GM19397 (cell line): ENCODE measurements around the gene TP53TG5.

Experiments
- ATAC-seq: cut with Tn5 transposase; IDR thresholded peaks from one replicate; pipeline ENCODE4 v1.9.1; 2021; ENCODE audit warnings: mild to moderate bottlenecking, moderate library complexity; ENCODE audit not compliant: unreplicated experiment

The TP53TG5 gene

GRCh38 chr20:45378191-45378590 is at the start of gene TP53TG5:
TSS of gene TP53TG5 (minus strand) at chr20:45378325. CDS start at chr20:45378236, 89 bp downstream.
- no peak for ATAC-seq

DNA sequence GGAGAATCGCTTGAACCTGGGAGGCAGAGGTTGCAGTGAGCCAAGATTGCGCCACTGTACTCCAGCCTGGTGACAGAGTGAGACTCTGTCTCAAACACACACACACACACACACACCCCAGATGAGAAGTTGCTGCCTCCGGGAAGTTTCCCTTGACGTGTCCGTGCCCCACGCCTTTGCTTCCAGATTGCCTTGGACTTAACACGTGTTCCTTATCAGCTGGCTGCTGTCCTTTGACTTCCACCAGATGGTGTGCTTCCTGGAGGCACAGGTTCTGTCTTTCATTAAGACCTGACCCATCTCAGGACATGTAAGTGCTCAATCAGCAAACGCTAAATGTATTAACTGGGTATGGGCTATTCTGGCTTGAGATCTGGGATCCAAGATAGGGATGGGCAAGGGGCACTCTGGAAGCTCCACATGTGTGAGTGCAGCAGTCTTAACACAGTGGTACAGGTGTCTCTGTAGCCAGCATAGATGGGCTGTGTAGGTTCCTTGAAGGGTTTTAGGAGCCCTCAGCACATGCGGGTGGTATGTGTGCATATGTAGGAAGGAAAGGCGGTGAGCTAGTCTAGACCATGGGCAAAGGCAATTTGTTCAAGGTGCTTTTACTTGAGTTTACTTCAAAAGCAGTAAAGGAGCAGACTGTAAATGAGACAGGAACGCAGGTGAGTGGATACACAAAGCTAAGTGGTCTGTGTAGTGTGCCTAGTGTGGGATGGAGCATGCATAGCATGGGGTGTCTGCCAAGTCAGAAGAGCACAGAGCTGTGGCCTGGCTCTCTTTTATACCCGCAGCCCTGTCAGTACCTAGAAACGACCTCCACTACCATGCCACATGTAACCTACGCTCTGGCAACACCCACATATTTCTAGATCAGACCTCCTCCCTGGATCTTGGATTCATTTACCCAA is 49.4 kb upstream of the TP53TG5 start:
- no peak for ATAC-seq

- ATAC-seq, result no peak
These were observed 48.3 kb upstream of the TP53TG5 start for GRCh38 chr20:45426320-45427016.

DNA sequence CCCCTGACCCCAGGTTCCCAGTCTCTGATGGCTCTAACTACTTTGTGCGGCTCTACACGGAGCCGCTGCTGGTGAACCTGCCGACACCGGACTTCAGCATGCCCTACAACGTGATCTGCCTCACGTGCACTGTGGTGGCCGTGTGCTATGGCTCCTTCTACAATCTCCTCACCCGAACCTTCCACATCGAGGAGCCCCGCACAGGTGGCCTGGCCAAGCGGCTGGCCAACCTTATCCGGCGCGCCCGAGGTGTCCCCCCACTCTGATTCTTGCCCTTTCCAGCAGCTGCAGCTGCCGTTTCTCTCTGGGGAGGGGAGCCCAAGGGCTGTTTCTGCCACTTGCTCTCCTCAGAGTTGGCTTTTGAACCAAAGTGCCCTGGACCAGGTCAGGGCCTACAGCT is 47.4 kb upstream of the TP53TG5 start:
- no peak for ATAC-seq

GRCh38 chr20:45423700-45424099 is 45.6 kb upstream of the TP53TG5 start:
- no peak for ATAC-seq

- no peak for ATAC-seq
These were observed 42.0 kb upstream of the TP53TG5 start for GRCh38 chr20:45420125-45420524.

DNA sequence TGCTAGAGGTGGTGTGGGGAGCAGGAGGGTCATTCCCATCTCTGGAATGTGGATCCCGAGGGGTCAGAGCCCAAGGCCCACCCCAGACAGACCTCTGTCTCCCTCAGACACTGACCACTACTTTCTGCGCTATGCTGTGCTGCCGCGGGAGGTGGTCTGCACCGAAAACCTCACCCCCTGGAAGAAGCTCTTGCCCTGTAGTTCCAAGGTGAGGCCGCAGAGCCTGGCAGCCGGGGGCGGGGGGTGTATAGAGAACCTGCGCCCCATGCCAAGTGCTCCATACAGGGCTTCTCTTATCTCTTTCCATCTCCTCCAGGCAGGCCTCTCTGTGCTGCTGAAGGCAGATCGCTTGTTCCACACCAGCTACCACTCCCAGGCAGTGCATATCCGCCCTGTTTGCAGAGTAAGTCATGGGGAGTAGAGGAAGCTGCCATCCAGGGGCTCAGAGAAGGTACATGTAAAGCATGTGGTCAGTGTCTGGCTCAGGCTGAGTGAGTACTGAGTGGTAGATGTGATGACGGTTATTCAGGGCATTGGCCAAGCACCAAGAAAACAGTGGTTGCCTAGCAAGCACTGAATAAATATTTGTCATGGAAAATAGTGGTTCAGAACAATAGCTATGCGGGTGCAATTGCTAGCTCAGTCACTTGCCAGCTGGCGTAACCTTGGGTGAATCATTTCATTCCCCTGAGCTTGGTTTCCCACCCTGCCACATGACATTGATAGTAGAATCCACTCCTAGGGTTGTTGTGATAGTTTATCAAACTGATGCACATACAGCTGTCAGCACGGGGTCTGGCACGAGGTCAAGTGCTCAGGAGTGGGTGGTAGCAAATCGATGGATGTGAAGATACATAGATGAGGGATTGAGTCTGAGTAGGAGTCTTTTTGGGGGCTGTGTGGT is 41.3 kb upstream of the TP53TG5 start:
- ATAC-seq, result peak; percentile 75

GRCh38 chr20:45416917-45417316 is 38.8 kb upstream of the TP53TG5 start:
- no peak for ATAC-seq

DNA sequence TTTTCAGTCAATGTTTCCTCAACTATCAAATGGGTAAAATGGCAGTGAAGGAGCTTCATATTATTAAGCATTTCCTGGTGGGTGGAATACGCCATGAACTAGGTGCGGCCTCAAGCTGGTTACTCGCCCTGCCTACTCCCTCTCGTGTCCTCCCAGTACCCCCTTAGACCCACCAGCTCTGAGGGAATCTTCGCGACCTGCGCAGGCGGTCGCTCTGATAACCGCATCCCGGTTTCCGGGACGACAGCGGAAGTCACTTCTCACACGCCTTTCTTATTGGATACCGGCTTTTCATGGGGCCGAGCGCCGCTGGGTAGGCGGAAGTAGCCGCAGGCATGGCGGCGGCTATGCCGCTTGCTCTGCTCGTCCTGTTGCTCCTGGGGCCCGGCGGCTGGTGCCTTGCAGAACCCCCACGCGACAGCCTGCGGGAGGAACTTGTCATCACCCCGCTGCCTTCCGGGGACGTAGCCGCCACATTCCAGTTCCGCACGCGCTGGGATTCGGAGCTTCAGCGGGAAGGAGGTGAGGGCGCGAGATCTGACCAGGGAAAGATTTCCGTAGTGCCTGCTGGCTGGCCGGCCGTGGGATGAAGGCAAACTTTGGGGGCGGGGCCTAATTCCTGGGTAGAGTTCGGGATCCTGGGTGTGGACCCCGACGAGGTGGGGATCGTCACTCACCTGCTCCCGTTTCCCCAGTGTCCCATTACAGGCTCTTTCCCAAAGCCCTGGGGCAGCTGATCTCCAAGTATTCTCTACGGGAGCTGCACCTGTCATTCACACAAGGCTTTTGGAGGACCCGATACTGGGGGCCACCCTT is 37.9 kb upstream of the TP53TG5 start, which contains the start of gene PIGT:
TSS of gene PIGT (plus strand) at position 320 of the 816 bp plus-strand sequence. CDS start at position 336, 16 bp downstream.
- ATAC-seq, result peak; percentile 59

- no peak for ATAC-seq
These were observed 35.4 kb upstream of the TP53TG5 start for GRCh38 chr20:45413479-45413878.

DNA sequence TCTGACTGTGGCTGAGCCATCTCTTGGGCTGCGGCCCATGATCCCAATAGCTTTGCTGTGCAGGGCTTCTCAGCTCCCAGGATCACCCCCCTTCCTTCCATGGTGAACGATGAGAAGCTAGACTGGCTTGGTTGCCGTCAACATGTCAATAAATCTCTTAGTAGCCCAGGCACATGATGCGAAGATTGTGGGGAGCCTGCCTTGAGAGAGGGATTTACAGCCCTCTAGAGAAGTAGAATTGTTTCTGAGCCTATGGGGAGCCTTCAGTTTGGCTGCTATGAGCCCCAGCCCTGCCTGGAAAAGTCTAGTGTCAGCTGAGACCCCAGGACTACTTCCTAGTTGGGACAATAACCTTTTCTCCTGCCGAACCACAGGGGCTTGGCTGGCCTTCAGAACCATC is 34.5 kb upstream of the TP53TG5 start:
- no peak for ATAC-seq

- no peak for ATAC-seq
These were observed 32.8 kb upstream of the TP53TG5 start for GRCh38 chr20:45410887-45411286.

GRCh38 chr20:45409521-45410272 is 31.6 kb upstream of the TP53TG5 start:
- ATAC-seq, result no peak

GRCh38 chr20:45408646-45409213 is 30.6 kb upstream of the TP53TG5 start:
- ATAC-seq, result no peak

DNA sequence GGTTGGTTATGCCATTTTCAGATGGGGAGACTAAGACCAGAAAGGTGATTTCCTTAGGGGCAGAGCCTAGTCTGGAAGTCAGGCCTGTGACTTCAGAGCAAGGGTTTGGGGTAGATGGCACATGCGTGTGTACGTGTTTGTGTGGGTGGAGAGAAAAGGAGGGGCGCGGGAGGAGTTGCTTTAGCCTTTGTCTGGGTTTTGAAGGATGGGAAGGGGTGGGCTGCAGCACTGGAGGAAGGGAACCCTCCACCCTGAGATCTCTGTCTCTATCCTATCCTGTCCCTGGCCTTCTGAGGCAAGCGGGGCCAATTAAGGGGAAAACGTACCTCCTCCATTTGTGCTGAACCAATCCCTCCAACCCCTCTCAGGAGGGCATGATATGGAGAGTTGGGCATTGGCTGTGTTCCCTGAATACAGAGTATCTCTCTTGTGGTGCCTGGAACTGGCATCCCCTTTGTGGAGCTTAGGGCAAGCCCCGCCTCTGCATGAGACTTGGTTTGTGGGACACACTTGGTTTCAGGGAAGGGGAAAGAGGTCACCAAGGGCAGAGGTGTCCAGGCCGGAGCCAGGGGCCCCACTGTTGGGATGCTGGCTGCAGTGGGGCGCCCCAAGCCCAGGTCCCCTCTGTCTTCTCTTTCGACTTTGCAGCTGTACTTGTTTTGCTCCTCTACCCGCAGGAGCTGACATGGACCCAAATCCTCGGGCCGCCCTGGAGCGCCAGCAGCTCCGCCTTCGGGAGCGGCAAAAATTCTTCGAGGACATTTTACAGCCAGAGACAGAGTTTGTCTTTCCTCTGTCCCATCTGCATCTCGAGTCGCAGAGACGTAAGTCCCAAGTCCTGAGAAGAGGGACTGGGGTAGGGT is 29.9 kb upstream of the TP53TG5 start, which contains the start of gene DBNDD2:
TSS of gene DBNDD2 (plus strand) at position 507 of the 863 bp plus-strand sequence. CDS start at position 686, 179 bp downstream.
- no peak for ATAC-seq

DNA sequence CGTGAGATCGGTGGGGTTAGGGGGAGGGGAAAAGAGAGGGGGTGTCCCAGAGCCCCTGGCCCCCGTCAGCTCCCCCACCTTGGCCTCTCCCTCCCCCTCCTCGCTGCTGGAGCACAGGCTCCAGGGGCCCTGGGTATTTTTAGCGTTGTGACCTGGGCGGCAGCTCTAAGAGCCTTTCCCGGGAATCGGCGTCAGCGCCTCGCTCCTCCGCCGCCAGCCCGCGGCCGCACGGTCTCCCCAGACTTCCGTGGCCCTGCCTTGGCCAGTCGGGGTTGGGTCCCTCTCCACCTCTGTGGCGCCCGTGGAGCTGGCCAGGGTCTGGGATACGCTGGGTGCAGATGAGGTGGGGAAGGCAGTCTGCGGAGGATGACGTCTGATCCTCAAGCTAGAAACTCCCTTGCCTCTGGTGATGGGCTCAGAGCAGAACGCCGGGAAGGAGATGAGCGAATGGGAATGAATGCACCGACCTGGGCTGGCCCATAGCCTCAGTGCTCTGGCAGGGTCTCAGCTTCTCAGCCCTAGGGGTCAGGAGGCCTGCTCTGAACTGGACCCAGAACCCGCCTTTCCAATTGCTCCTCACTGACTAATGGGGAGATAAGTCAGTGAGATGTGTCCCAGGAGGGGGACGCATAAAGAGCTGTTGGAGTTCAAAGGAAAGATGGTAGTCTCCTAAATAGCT is 29.1 kb upstream of the TP53TG5 start:
- ATAC-seq, result no peak
